Upper lobe of left lung (tissue), 6 donors: ENCODE results near the gene ANK3. TPM values are rescaled to one million over a fixed set of nuclear protein-coding genes. Genes with fewer than 3 reads are reported as not detected.

Source experiments
- ATAC-seq, 2 donors: fragments of 200-7000 bp; cut with Tn5 transposase; one replicate each; pipeline ENCODE4 v1.9.1; 2022; ENCODE audit warnings: mild to moderate bottlenecking in 2 of 2, moderate library complexity in 2 of 2; ENCODE audit not compliant: low FRiP score in 2 of 2
- DNase-seq, 2 donors: peaks; one replicate each; pipeline ENCODE4 v3.0.0-alpha.2; 2019 to 2020
- H3K27ac ChIP-seq, 4 donors: fragments of 200-600 bp; sonication (generic); one replicate each; pipeline ENCODE4 v1.5.1; 2016 to 2019
- H3K27me3 ChIP-seq, 4 donors: fragments of 200-600 bp; sonication (generic); one replicate each; pipeline ENCODE4 v1.5.1; 2017 to 2019
- H3K36me3 ChIP-seq, 4 donors: fragments of 200-600 bp; sonication (generic); one replicate each; pipeline ENCODE4 v1.5.1; 2016 to 2019
- H3K4me1 ChIP-seq, 4 donors: fragments of 200-600 bp; sonication (generic); one replicate each; pipeline ENCODE4 v1.5.1; 2018 to 2019
- H3K4me3 ChIP-seq, 4 donors: fragments of 200-600 bp; sonication (generic); one replicate each; pipeline ENCODE4 v1.5.1; 2017 to 2019; ENCODE audit warnings: mild to moderate bottlenecking in 2 of 4, moderate library complexity in 1 of 4
- H3K9me3 ChIP-seq, 4 donors: fragments of 200-600 bp; sonication (generic); one replicate each; pipeline ENCODE4 v1.5.1; 2018 to 2019
- CTCF ChIP-seq, 6 experiments: fragments of 450-650 bp in 4 of 6; fragments of 200-600 bp in 2 of 6; sonication (generic) in 2 of 6; IDR thresholded peaks; one replicate each; pipeline ENCODE4 v1.5.1; 2016 to 2019; ENCODE audit warnings: antibody characterized with exemption in 6 of 6
- EP300 ChIP-seq, 4 donors: sonication (generic); formaldehyde crosslinking; IDR thresholded peaks; one replicate each; pipeline ENCODE4 v1.5.1; 2017; ENCODE audit warnings: antibody characterized with exemption in 4 of 4, control low read depth in 2 of 4
- POLR2A ChIP-seq, 4 donors: fragments of 450-650 bp; IDR thresholded peaks; one replicate each; pipeline ENCODE4 v1.5.1; 2016 to 2017; ENCODE audit warnings: antibody characterized with exemption in 4 of 4, mild to moderate bottlenecking in 2 of 4
- POLR2AphosphoS5 ChIP-seq, 2 donors: sonication (generic); formaldehyde crosslinking; IDR thresholded peaks; one replicate each; pipeline ENCODE4 v1.5.1; 2017; ENCODE audit warnings: antibody characterized with exemption in 2 of 2
- WGBS, 2 donors: methylation state at CpG; one replicate each; pipeline ENCODE4 v1.1.5; 2017 to 2018; 5-methylcytosine and 5-hydroxymethylcytosine counted together
- total RNA-seq, 6 donors: library from RNA; depleted of rRNA in 4 of 6; stranded (reverse); fragments of >200 nt in 4 of 6; gene quantifications; one replicate each; pipeline versions ENCODE4 v1.1.0 to v1.2.1, GENCODE V29; 2016 to 2021
- donor health status: DM: no; HTN: no; CAD: no; lungs with moderate emphysema.
- donor health status: DM: no; HTN: yes; CAD: no; lungs with severe emphysema.

The ANK3 gene
- total RNA-seq, 6 donors from 2014 or later = 43.9 to 193 (median 98.5) TPM

GRCh38 chr10:60270426-60270825 is 119.2 kb downstream of the ANK3 start:
- Histone ChIP-seq H3K27ac (no peak overlapping the region), H3K36me3 (no peaks in the 10 kb centered on the region), H3K4me1 (no peaks in the 10 kb centered on the region), H3K27me3 (no peaks in the 10 kb centered on the region), H3K4me3 (no peak overlapping the region), H3K9me3 (no peaks in the 10 kb centered on the region)
- DNase-seq (no peak), ATAC-seq (no peak)
- TF ChIP-seq POLR2AphosphoS5 (IDR thresholded peaks at IDR 0.05) (no peak), POLR2A (IDR thresholded peaks at IDR 0.05) (no peak), EP300 (IDR thresholded peaks at IDR 0.05) (no peak), CTCF (IDR thresholded peaks at IDR 0.05) (no peak)
- 90 to 100% methylated on average over 1 of the region's 1 CpG for WGBS, 2 donors

DNA sequence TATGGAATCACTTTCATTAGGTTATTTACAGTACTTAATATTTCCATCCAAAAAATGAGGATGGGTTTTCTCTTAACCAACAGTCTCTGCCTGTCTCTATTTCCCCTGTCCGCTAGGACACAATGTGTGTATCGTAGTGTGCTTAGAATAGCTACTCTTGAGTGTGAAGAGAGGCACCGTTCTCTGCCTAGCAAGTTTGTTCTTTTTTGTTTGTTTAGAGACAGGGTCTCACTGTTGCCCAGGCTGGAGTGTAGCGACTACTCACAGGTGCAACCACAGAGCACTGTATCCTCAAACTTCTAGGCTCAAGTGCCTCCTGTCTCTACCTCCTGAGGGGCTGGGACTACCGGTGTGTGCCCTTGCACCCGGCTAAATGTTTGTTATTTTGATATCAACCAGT is 121.9 kb downstream of the ANK3 start:
- DNase-seq (no peak), ATAC-seq (no peak)
- no peaks in the 10 kb centered on the region for H3K4me1 ChIP-seq
- H3K27ac ChIP-seq = no peak overlapping the region
- H3K4me3 ChIP-seq = no peak overlapping the region
- TF ChIP-seq CTCF (IDR thresholded peaks at IDR 0.05) = no peak
- peaks cover 0 to 7% (median 3%) of the 10 kb centered on the region in 4 donors for H3K36me3 ChIP-seq
- 78 to 84% methylated on average over 6 of the region's 6 CpGs for WGBS, 2 donors
- no peaks in the 10 kb centered on the region for H3K27me3 ChIP-seq
- H3K9me3 ChIP-seq = no peaks in the 10 kb centered on the region

DNA sequence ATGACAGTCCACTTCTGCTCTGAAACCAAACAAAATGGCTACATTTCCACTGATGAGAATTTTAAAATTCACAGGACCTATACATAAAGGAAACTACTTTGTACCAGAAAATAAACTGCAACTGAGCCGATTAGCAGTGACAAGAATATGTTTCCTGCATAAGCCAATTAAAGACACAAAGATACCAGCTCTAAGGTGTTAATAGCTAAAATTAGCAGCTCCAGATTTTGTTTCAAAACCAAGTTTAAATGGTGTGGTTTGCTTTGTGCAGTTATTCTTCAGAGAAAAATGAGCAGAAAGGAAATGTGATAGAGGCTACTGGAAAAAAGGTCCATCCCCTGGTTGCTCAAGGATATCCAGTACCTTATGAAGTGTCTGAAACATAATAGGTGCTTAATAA is 123.2 kb downstream of the ANK3 start:
- H3K4me1 ChIP-seq = no peaks in the 10 kb centered on the region
- no peak overlapping the region for H3K4me3 ChIP-seq
- H3K36me3 ChIP-seq = peaks cover 0 to 9% (median 3%) of the 10 kb centered on the region in 4 donors
- H3K27me3 ChIP-seq = no peaks in the 10 kb centered on the region
- no peak overlapping the region for H3K27ac ChIP-seq
- ATAC-seq (no peak), DNase-seq (no peak)
- no peaks in the 10 kb centered on the region for H3K9me3 ChIP-seq
- 65 to 84% methylated on average over 1 of the region's 1 CpG for WGBS, 2 donors
- no peak for TF ChIP-seq EP300 (IDR thresholded peaks at IDR 0.05)
- no peak for TF ChIP-seq POLR2AphosphoS5 (IDR thresholded peaks at IDR 0.05)
- TF ChIP-seq POLR2A (IDR thresholded peaks at IDR 0.05) = no peak
- TF ChIP-seq CTCF (IDR thresholded peaks at IDR 0.05) = no peak

- 83 to 84% methylated on average over 3 of the region's 3 CpGs for WGBS, 2 donors
- no peak for TF ChIP-seq CTCF (IDR thresholded peaks at IDR 0.05)
- TF ChIP-seq POLR2AphosphoS5 (IDR thresholded peaks at IDR 0.05) = no peak
- no peak for TF ChIP-seq EP300 (IDR thresholded peaks at IDR 0.05)
- TF ChIP-seq POLR2A (IDR thresholded peaks at IDR 0.05) = no peak
Measured at GRCh38 chr10:60262647-60263126, 127.0 kb downstream of the ANK3 start.

GRCh38 chr10:60260321-60260720 is 129.4 kb downstream of the ANK3 start:
- ATAC-seq (no peak), DNase-seq (no peak)
- no peak overlapping the region for H3K27ac ChIP-seq
- H3K9me3 ChIP-seq = no peaks in the 10 kb centered on the region
- WGBS, 2 donors = 78 to 81% methylated on average over 3 of the region's 3 CpGs
- H3K4me3 ChIP-seq = no peak overlapping the region
- no peaks in the 10 kb centered on the region for H3K4me1 ChIP-seq
- no peak for TF ChIP-seq POLR2A (IDR thresholded peaks at IDR 0.05)
- TF ChIP-seq CTCF (IDR thresholded peaks at IDR 0.05) = no peak
- no peak for TF ChIP-seq POLR2AphosphoS5 (IDR thresholded peaks at IDR 0.05)
- TF ChIP-seq EP300 (IDR thresholded peaks at IDR 0.05) = no peak
- no peaks in the 10 kb centered on the region for H3K27me3 ChIP-seq
- H3K36me3 ChIP-seq = peaks cover 0 to 9% (median 3%) of the 10 kb centered on the region in 4 donors

More at GRCh38 chr10:60262647-60263126, 127.0 kb downstream of the ANK3 start:
- Histone ChIP-seq H3K9me3 (no peaks in the 10 kb centered on the region), H3K36me3 (peaks cover 0 to 9% (median 3%) of the 10 kb centered on the region in 4 donors), H3K27ac (no peak overlapping the region), H3K4me3 (no peak overlapping the region), H3K4me1 (no peaks in the 10 kb centered on the region), H3K27me3 (no peaks in the 10 kb centered on the region)
- DNase-seq (no peak), ATAC-seq (no peak)
